CD4-positive, alpha-beta T cell treated with Interleukin-4 for 1 hour (primary cell): ENCODE data around the gene CREBBP.

ENCODE experiments used
- DNase-seq, 2 donors: peaks; one replicate each; pipeline ENCODE4 v3.0.0-alpha.2; 2020 to 2022

Gene CREBBP

GRCh38 chr16:3701531-3701930 lies 179.0 kb downstream of the CREBBP start:
- DNase-seq: no peak

GRCh38 chr16:3698941-3699340 lies 181.6 kb downstream of the CREBBP start:
- DNase-seq: no peak

- no peak for DNase-seq
Observed at GRCh38 chr16:3696425-3697218, 183.9 kb downstream of the CREBBP start.

GRCh38 chr16:3695610-3696369 lies 184.7 kb downstream of the CREBBP start:
- no peak for DNase-seq

GRCh38 chr16:3694051-3694450 lies 186.5 kb downstream of the CREBBP start:
- DNase-seq: no peak

GRCh38 chr16:3691761-3692160 lies 188.8 kb downstream of the CREBBP start:
- DNase-seq: no peak

- DNase-seq: no peak
Observed at GRCh38 chr16:3690980-3691720, 189.4 kb downstream of the CREBBP start.

GRCh38 chr16:3690470-3690928 lies 190.0 kb downstream of the CREBBP start:
- peak; percentile 85 to 86 for DNase-seq

GRCh38 chr16:3689731-3690130 lies 190.8 kb downstream of the CREBBP start:
- no peak for DNase-seq

- no peak for DNase-seq
Observed at GRCh38 chr16:3687792-3688191, 192.7 kb downstream of the CREBBP start.

GRCh38 chr16:3687021-3687420 lies 193.5 kb downstream of the CREBBP start:
- no peak for DNase-seq

GRCh38 chr16:3681206-3681605 lies 199.3 kb downstream of the CREBBP start:
- DNase-seq: no peak

- DNase-seq: no peak
Observed at GRCh38 chr16:3677994-3678393, 202.5 kb downstream of the CREBBP start.

GRCh38 chr16:3675601-3676130 lies 204.8 kb downstream of the CREBBP start:
- no peak for DNase-seq
